GM18951 (cell line): ENCODE data around the gene AQP12A.
"Not testable (repeated sequence)": the region's sequence is repeated elsewhere in the genome, so short reads cannot be mapped to it uniquely, and the experiment has no call there.

ENCODE experiments used
- POLR2A ChIP-seq: IDR thresholded peaks from 4 replicates; pipeline ENCODE4 v1.6.1; 2011; ENCODE audit warnings: mild to moderate bottlenecking; ENCODE audit not compliant: insufficient read length, insufficient read depth; ENCODE audit errors: extremely low read depth
- in situ Hi-C: fragments of 300-500 bp; cut with MboI; formaldehyde crosslinking; loops from one replicate; pipeline ENCODE4 v1.12.0; 2022; ENCODE audit warnings: low sequenced_read_pairs, mixed read lengths, inconsistent platforms; ENCODE audit not compliant: unreplicated experiment

The AQP12A gene

DNA sequence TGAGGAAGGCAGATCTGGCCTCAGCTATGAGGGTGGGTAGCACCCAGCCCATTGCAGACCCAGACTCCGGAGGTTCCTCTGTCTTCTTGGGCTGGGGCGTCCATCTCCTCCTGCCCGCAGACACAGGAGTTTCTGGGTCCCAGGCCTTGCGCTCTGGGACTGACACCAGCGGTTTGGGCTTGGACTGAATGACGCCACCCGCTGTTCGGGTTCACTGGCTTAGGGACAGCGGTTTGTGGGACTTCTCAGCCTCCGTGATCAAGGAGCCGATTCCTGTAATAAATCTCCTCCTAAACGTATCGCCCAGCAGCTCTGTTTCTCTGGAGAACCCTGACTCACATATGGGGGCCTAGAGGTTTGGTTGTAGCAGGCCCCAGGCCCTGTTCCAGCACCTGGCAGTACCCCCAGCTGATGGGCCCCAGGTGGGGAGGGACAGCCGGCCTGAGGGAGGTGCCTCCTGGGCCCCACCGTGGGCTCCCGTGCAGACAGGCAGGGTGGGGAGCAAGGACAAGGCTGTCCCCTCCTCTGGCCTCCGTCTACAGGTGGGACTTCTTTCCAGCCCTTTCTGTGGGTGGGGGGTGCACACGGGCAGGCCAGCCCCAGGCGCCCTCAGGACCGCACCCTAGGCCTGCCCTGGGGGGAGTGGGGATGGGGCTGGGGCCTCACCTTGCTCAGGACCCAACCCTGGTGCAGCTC lies 4.5 kb upstream of the AQP12A start:
- no peak for TF ChIP-seq POLR2A
- in situ Hi-C loops, result no loop called here

DNA sequence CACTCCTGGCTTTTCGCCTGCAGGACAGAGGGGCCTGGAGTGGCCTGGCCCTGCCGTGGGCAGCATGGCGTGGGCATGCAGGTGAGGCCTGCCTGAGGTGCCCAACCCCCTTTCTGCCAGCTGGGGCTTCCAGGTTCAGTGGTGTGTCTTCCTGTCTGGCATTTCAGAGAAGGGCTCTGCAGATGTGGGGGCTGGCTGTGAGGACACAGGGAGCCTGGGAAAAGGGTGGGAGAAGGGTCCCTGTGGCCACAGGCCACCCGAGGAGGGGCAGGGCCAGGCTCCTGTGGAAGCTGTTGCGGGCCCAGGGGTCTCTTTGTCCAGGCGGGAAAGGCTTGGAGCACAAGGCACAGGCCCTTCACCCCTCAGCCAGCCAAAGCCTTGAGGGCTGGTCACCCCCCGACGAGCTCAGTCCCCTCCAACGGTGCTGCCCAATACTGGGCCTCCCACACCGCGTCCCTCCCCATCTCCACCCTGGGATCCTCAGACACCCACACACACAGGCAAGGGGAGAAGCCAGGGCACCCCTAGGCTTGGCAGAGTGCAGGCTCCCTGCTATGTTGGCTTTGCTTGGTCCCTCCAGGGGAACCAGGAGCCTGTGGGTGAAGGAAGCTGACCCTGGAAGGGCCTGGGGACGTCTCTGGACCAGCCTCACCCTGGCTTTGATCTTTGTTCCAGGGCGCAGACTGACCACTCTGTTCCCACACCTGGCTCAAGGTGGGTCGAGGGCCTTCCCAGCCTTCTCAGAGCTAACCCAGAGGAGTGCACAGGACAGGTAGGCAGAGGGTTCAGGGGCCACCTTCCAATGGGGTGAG lies 3.7 kb upstream of the AQP12A start:
- no peak for TF ChIP-seq POLR2A
- in situ Hi-C loops, result no loop called here

DNA sequence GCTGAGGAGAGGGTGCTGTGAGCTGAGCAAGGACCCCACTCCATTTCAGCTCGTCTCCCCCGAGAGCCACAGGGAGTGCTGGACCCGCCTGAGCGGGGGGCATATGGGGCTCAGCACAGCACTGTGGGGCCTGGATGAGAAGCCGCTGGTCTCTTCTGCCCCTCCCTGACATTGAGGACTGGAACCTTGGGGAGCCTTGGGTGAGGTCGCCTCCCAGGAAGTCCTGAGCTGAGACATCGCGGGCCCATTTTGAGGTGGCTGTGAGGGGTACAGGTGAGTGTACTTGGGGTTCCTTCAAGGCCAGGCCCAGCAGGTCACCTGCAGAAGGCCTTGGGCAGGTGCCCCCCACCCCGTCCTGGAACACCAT lies 3.1 kb upstream of the AQP12A start:
- TF ChIP-seq POLR2A, result no peak
- in situ Hi-C loops, result no loop called here

DNA sequence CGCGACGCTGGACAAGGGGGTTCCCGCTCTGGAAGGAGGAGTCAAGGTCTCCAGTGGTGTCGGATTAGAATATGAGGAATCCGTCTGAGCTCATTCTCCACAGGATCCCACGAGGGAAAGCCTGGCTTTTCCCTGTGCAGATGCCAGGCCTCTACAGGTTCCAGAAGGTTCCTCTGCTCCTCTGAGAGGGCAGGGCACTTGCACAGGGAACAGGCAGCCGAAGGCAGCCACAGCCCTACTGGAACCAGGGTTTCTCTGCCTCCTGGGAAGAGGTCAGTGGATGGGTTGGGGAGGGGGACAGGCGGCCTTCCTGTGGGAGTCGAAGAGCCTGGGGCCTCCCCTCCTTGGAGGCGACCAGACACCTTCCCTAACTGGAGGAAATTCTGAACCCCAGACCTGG lies 1.7 kb upstream of the AQP12A start:
- no peak for TF ChIP-seq POLR2A
- in situ Hi-C loops, result no loop called here

DNA sequence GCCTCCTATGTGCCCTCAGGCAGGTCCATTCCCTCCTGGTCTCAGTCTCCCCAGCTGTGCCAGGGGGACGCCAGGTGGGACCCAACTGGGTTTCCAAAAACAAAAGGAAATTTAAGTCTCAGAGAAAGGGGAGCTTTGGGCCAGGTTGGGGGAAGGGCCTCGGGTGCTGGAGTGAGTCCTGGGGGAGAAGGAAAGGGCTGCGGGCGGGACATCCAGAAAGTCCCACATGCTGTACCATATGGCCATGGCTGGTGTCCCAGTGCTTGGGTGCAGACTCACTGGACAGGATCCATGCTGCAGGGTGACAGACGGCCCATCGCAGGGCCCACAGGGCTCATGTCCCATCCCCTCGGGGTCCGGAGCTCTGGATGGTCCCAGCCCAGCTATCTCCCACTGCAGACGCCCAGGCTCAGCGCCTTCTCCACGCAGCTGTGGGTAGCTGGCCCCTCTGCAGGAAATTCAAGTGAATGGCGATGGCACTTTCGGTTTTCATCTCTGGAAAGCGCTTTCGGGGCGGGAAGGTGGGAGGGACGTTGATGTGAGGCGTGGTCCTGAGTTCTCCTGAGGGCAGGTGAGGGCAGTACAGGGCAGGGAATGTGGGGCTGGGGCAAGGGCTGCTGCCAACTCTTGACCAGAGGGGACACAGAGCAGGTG lies 1.1 kb upstream of the AQP12A start:
- in situ Hi-C loops, result not testable (repeated sequence)

DNA sequence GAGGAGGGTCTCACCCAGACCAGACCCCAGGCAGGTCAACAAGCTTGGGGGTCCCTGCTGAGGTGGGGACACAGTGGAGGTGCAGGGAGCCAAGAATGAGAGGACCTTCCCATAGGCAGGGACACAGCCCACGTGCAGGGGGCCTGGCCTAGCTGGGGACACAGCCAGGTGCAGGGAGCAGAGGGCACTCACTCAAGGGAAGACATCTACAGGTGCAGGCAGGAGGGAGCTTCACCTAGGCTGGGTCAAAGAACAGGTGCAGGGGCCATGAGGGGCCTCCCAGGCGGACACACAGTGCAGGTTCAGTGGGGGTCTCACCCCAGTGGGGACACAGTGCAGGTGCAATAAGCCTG lies 615 bp upstream of the AQP12A start:
- in situ Hi-C loops, result not testable (repeated sequence)

DNA sequence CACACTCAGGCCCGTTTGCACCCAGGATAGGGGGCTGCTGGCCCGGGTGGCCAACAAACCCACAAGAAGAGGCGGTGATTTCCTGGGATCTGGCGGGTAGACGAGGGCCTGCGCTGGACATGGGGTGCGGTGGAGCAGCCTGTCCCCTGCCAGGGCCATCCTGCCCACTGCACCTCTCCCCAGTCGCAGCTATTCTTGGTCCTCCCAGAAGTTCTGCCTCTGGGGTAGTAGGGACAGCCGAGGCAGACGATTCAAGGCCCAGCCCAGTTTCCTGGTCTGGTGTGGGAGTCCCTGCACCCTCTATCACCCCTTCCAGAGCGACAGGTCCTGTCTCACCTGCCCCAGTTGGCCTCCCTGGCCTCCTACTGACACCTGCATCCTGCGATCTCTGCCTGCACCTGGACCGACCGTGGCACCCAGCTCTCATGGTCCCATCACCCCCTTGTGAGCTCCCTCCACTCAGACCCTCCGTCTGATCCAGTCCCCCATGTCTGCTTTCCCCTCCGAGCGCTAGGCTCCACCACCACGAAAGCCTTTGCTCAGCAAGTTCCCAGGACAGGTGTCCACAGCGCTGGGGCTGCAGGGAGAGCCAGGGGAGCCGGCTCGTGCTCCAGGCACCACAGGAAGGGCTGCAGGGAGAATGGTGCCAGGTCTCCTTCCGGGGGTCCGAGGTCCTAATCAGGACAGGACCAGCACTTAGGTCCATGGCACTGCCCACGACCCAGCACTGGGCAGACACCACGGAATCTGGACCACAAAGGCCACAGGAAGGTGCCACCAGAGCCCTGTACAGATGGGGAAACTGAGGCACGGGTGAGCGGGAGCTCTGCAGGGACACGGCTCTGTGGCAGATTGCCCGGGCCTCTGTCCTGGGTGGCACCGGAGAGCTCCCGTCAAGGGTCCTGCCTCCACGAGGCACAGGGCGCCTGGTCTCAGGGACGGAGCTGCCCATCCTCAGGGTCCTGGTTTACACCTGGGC lies 1.2 kb downstream of the AQP12A start:
- in situ Hi-C loops, result not testable (repeated sequence)

DNA sequence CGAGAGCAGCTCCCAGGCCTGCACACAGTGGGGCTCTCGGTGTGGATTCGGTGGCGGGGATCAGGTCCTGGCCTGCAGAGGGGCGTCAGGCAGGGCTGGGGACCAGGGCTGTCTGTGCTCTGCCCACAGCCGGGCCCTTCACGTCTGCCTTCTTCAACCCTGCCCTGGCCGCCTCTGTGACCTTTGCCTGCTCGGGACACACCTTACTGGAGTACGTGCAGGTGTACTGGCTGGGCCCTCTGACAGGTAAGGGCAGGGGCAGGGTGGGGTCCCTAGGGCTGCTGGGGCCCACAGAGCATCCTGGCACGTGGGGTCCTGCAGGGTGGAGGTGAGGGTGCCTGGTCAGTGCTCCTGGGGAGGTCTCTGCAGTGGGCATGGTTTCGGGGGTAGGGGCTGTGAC lies 2.6 kb downstream of the AQP12A start:
- in situ Hi-C loops, result not testable (repeated sequence)

DNA sequence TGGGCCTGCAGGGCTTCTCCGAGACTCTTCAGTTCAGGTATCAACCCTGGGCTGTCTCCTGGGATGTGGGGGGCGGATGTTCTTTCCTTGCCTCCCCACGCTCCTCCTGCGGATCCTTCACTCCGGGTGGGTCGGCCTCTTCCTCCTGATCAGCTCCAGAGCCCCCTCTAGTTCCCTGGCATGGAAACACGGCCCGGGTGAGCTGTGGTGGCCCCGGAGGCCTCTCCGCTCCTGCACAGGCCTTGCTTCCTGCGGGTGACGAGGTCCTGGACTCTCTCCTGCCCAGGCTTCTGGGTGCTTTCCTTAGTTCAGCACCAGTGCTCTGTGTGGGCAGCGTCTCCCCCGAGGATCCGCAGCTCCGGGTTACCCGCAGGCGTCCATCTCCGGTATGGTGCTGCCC lies 3.9 kb downstream of the AQP12A start:
- in situ Hi-C loops, result not testable (repeated sequence)

DNA sequence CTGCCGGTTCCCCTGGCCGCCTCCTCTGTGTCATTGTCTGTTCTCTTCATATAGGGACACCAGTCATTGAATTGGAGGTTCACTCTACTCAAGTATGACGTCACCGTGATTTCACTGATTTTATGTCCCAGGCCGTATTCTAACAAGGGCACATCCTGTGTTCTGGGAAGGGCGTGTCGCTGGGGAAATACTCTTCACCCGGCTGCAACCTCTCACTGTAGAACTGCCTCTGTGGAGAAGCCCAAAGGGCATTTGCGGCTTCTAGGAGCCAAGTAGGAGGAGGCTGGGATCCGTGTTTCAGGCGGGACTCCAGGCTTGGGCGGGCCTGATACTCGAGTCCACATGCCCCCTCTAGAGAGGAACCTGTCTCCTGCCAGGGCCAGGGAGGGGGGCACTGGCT lies 4.8 kb downstream of the AQP12A start:
- in situ Hi-C loops, result not testable (repeated sequence)

DNA sequence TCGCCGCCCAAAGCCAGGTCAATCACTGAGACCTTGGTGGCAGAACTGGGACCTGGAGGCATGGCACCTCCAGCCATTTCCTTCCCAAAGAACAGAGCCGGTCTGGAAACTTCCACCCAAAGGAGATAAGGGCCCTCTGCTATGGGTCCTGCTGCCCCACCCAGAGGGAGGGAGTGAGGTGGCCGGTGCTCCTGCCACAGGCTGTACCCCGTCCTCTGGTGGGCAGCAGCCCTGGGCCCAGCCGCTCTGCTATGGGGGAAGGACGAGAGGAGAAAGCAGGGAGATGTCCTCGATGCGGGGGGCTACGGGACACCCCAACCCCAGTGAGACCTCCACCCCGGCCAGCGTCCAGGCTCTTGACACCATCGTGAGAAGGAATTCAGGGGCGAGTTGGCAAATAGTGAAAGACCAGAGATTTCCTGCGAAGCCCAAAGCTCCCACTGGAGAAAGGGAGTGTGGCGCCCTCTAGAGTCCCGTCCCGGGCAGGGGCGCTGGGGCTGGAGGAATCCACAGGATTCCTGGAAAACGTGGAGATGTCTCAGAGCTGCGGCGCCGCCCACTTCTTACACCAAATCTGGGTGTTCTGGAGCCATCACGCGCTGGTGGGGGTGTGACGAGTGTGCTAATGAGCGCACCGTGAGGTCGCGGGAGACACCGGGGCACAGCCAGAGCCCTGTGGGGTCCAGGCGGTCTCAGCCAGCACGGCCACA lies 7.3 kb downstream of the AQP12A start:
- in situ Hi-C loops, result not testable (repeated sequence)

DNA sequence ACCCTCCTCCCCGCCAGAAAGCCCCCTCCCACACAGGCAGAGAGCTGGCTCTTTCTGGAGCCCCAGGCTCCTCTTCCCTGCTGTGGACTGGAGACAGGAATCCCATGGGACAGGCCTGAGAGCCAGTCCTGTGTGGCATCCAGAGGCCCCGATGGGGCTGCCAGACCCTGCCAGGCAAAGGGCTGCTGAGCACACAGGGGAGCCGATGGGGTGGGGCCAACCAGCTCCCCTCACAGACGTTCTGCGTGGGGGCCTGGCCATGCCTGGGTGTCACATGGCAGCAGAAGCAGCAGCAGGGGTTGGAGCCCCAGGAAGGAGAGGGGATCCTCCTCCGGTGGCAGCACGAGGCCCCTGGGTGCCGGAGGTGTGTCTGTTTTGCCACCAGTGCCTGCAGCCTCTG lies 8.2 kb downstream of the AQP12A start:
- in situ Hi-C loops, result not testable (repeated sequence)

DNA sequence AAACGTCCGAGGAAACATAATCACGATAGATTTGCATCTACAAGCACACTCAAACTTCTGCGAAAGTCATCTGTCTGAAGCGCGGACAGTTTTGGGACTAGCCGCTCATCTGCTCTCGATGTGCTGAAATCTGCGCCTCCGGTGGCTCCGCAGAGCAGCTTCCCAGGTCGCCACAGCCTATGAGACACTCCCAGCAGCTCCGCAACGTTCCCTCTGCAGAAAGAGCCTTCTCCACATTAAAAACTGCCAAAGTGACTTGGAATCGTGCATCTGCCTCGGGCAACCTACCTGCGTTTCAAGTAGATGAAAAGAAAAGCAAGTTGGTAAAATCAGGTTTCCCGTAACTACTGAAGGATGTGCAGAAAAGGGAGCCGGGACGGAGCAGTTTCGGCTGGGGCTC lies 8.9 kb downstream of the AQP12A start:
- in situ Hi-C loops, result not testable (repeated sequence)
